Measurements from ENCODE around the gene OVCA2.

The OVCA2 gene

GRCh38 chr17:2090804-2091534 is 49.1 kb downstream of the OVCA2 start:
- DNase-seq: no peak

- DNase-seq: no peak
These were observed 50.4 kb downstream of the OVCA2 start for GRCh38 chr17:2092253-2092652.

Measured in NCI-H2081 treated with DMSO at 0.1 percent for 48 hours (cell line).